ENCODE measurements around the gene KDELR1. TPM values are rescaled to one million over a fixed set of nuclear protein-coding genes. Genes with fewer than 3 reads are reported as not detected.

Gene KDELR1
- total RNA-seq (2022; extraction: Qiagen RNA extraction) = 385 to 442 TPM (median 423 TPM) in 5 replicates

DNA sequence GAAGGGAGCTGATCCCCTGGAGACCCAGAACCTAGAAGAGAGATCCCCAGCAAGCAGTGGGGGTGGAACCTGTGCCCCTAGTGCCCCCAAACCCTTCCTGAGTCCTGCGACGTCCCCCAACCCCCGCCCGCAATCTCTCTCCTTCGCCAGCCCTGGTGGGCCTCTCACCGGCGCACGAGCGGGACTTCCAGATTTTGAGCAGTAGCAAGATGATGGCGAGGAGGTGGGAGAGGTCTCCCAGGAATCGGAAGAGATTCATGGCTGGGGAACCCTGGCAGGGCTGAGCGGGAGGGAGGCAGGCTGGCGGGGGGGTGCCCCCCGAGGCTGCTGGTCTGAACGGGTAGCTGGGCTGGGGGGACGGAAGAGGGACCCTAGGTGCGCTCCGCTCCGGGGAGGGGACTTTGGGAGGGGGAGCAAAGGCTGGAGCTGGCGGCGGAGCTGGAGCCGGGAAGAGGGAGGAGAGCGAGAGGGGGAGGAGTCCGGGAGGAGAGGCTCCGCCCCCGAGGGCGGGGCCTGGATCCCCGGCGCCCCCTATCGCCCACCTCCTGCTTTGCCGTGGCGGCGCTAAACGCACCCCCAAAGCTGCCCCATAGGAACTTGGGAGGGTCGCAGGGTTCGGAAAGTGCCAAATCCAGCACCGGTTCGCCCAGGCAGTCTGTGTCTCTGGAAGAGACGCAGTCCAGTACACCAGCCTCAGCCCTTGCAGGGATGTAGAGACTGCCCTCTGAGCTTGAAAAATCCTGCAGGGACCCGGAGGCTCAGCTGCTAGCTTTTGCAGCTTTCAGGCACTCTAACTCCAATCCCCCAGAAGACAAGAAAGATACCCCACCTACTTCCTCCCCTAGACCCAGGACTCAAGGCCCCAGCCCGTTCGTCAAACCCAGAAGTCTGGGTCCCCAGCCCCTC, at the start of gene KDELR1:
TSS of gene KDELR1 (minus strand) at position 452 of the 906 bp plus-strand sequence. CDS start at position 259, 193 bp downstream.

DNA sequence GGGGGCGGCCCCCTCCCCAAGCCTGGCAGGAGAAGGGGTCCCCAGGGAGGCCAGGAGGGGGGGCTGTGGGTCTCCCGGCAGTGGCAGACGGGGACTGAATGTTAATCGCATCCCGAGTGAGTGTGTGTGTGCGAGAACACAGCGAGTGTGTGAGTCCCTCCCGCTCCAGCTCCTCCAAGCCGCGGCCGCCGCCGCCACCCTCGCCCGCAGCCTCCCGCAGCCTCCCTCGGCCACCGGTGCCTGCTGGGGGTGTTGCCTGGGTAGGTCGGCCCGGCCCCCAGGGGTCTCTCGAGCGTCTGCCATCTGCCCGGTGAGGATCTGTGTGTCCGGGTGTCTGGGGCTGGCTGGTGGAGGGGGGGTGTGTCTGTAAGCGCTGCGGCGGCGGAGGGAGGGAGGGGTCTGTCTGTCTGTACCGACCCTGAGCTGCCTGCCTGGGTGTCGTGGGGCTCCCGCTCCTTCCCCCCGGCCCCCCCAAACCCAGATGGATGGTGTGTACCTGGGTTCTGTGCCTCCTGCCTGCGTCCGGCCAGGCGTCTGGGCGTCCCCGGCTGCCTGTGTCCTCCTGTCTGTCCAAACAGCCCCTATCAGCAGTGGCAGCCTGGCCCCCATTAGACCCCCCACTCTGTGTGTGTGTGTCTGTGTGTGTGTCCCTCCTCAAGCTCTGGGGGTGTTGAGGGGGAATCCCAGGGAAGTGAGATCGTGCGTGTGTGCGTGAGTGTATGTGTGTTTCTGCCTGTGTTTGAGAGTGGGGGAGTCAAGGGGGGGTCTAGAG, 2.4 kb upstream of the KDELR1 start, which contains the start of gene GRIN2D:
TSS of gene GRIN2D (plus strand) at position 110 of the 772 bp plus-strand sequence. CDS start 4,725 bp downstream, outside the sequence.

DNA sequence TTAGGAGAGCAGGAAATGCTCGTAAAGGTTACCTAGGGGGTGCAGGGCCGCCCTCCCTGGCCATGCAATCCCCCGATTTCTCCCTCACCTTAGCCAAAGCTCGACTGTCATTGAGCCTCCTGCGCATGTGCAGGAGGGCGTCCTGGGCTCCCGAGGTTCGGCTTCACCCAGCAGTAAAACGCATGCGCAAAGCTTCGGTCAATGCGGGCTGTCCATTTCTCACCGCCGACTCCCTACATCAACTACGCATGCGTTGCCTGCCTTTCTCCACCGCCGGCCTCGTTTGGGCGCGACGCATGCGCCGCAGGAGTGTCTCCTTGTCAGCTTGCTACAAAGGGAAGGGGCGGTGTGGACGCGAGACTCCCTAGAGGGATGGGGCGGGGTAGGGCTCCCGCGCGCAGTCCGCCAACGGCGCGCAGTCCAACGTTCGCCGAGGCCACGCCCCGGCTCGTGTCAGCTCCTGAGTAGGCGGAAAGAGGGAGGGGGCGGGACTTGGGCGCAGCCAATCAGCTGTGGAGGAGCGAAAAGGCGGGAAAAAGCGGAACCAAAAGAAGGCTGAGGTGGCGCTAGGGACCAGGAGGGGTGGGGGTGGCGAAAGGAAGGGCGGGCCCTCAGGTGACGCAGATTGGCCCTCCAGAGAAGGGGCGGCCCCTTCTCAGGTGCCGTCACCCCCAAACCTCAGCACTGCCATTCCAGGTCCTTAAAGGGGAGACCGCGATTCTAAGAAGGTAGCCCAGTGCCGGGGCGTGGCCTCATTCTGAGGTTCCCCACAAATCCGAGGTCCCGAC, 27.3 kb downstream of the KDELR1 start, which contains the start of the genes SYNGR4 and TMEM143:
TSS of gene SYNGR4 (plus strand) at position 558 of the 788 bp plus-strand sequence. CDS start 1,476 bp downstream, outside the sequence.
TSS of gene TMEM143 (minus strand) at position 131 of the 788 bp plus-strand sequence. CDS start at position 111, 20 bp downstream.

Other genes starting within 250 kb of the KDELR1 start
- 59.0 to 70.2 TPM (median 62.5 TPM) in 5 replicates for gene LIG1, start 221.2 kb downstream of the KDELR1 start, total RNA-seq (2022; extraction: Qiagen RNA extraction)
- 5.7 to 8.7 TPM (median 7.2 TPM) in 5 replicates for gene ZSWIM9, start 220.9 kb downstream of the KDELR1 start, total RNA-seq (2022; extraction: Qiagen RNA extraction)
- 16.5 to 19.8 TPM (median 18.4 TPM) in 5 replicates for gene CARD8, start 135.6 kb downstream of the KDELR1 start, total RNA-seq (2022; extraction: Qiagen RNA extraction)
- 4.7 to 5.4 TPM (median 5.3 TPM) in 5 replicates for gene ZNF114, start 121.5 kb downstream of the KDELR1 start, total RNA-seq (2022; extraction: Qiagen RNA extraction)
- gene EMP3, start 66.0 kb downstream of the KDELR1 start, total RNA-seq (2022; extraction: Qiagen RNA extraction) = 465 to 500 TPM (median 480 TPM) in 5 replicates
- 3.2 to 5.1 TPM (median 4.5 TPM) in 5 replicates for gene TMEM143, start 27.6 kb downstream of the KDELR1 start, total RNA-seq (2022; extraction: Qiagen RNA extraction)
- 2.5 to 3.7 TPM (median 3.2 TPM) in 5 replicates for gene SYNGR4, start 27.2 kb downstream of the KDELR1 start, total RNA-seq (2022; extraction: Qiagen RNA extraction)
- gene GRIN2D, start 2.1 kb upstream of the KDELR1 start, total RNA-seq (2022; extraction: Qiagen RNA extraction) = 6.3 to 11.3 TPM (median 10.6 TPM) in 5 replicates
- gene GRWD1, start 54.4 kb upstream of the KDELR1 start, total RNA-seq (2022; extraction: Qiagen RNA extraction) = 111 to 130 TPM (median 123 TPM) in 5 replicates
- 1.0 to 2.1 TPM (median 1.2 TPM) in 5 replicates for gene KCNJ14, start 64.0 kb upstream of the KDELR1 start, total RNA-seq (2022; extraction: Qiagen RNA extraction)
- 54.4 to 67.4 TPM (median 61.8 TPM) in 5 replicates for gene CYTH2, start 77.8 kb upstream of the KDELR1 start, total RNA-seq (2022; extraction: Qiagen RNA extraction)
- gene LMTK3, start 120.3 kb upstream of the KDELR1 start, total RNA-seq (2022; extraction: Qiagen RNA extraction) = 2.8 to 5.4 TPM (median 4.8 TPM) in 5 replicates
- gene SULT2B1, start 160.6 kb upstream of the KDELR1 start, total RNA-seq (2022; extraction: Qiagen RNA extraction) = 12.8 to 18.0 TPM (median 16.4 TPM) in 5 replicates
- gene SPACA4, start 215.2 kb upstream of the KDELR1 start, total RNA-seq (2022; extraction: Qiagen RNA extraction) = 0.20 TPM in 1 of 5 replicates, not detected in the others
- gene FAM83E, start 223.5 kb upstream of the KDELR1 start, total RNA-seq (2022; extraction: Qiagen RNA extraction) = 0.07 to 0.35 TPM (median 0.25 TPM) in 4 of 5 replicates, not detected in the other
- 3,152 to 3,709 TPM (median 3,369 TPM) in 5 replicates for gene RPL18, start 227.6 kb upstream of the KDELR1 start, total RNA-seq (2022; extraction: Qiagen RNA extraction)
- gene SPHK2, start 228.0 kb upstream of the KDELR1 start, total RNA-seq (2022; extraction: Qiagen RNA extraction) = 11.7 to 18.9 TPM (median 16.8 TPM) in 5 replicates
- 1.8 to 2.8 TPM (median 2.6 TPM) in 5 replicates for gene DBP, start 245.8 kb upstream of the KDELR1 start, total RNA-seq (2022; extraction: Qiagen RNA extraction)